Stimulated activated CD8-positive, alpha-beta memory T cell treated with anti-CD3 and anti-CD28 coated beads, Interleukin-15, amount 100 ng/mL, for 4 hours (primary cell): ENCODE data around the gene UBE2E2.
"Not testable (repeated sequence)": the region's sequence is repeated elsewhere in the genome, so short reads cannot be mapped to it uniquely, and the experiment has no call there.

Experiments used
- DNase-seq, 2 donors: peaks; one replicate each; pipeline ENCODE4 v3.0.0-alpha.2; 2020; ENCODE audit warnings: low read depth in 2 of 2

The UBE2E2 gene

GRCh38 chr3:23329471-23330105, 126.5 kb downstream of the UBE2E2 start:
- no peak for DNase-seq

GRCh38 chr3:23330568-23330967, 127.4 kb downstream of the UBE2E2 start:
- no peak for DNase-seq

GRCh38 chr3:23331141-23331935, 128.2 kb downstream of the UBE2E2 start:
- no peak for DNase-seq

- DNase-seq = no peak
These were observed 130.5 kb downstream of the UBE2E2 start for GRCh38 chr3:23333633-23334032.

GRCh38 chr3:23336853-23337252, 133.7 kb downstream of the UBE2E2 start:
- DNase-seq = not testable (repeated sequence)

GRCh38 chr3:23341147-23341838, 138.2 kb downstream of the UBE2E2 start:
- DNase-seq = no peak

GRCh38 chr3:23342343-23342742, 139.2 kb downstream of the UBE2E2 start:
- no peak for DNase-seq

GRCh38 chr3:23343509-23343908, 140.4 kb downstream of the UBE2E2 start:
- DNase-seq = no peak

GRCh38 chr3:23344886-23345285, 141.8 kb downstream of the UBE2E2 start:
- no peak for DNase-seq

GRCh38 chr3:23349444-23349843, 146.3 kb downstream of the UBE2E2 start:
- not testable (repeated sequence) for DNase-seq

- no peak for DNase-seq
These were observed 153.0 kb downstream of the UBE2E2 start for GRCh38 chr3:23356169-23356568.

- no peak for DNase-seq
These were observed 153.8 kb downstream of the UBE2E2 start for GRCh38 chr3:23356923-23357322.

GRCh38 chr3:23359116-23359515, 156.0 kb downstream of the UBE2E2 start:
- no peak for DNase-seq

GRCh38 chr3:23365066-23365465, 161.9 kb downstream of the UBE2E2 start:
- DNase-seq = no peak

GRCh38 chr3:23368731-23369130, 165.6 kb downstream of the UBE2E2 start:
- no peak for DNase-seq

- DNase-seq = no peak
These were observed 169.2 kb downstream of the UBE2E2 start for GRCh38 chr3:23372285-23372684.

GRCh38 chr3:23376516-23377248, 173.6 kb downstream of the UBE2E2 start:
- no peak for DNase-seq

- DNase-seq = no peak
These were observed 175.0 kb downstream of the UBE2E2 start for GRCh38 chr3:23377928-23378672.

- DNase-seq = no peak
These were observed 180.7 kb downstream of the UBE2E2 start for GRCh38 chr3:23383875-23384274.

GRCh38 chr3:23385327-23385726, 182.2 kb downstream of the UBE2E2 start:
- DNase-seq = no peak

GRCh38 chr3:23387286-23387918, 184.3 kb downstream of the UBE2E2 start:
- DNase-seq = no peak
